GM18511 (cell line): ENCODE data around the gene VMAC.

ENCODE experiments used
- ATAC-seq: cut with Tn5 transposase; IDR thresholded peaks from one replicate; pipeline ENCODE4 v1.9.1; 2021; ENCODE audit warnings: mild to moderate bottlenecking, moderate library complexity; ENCODE audit not compliant: unreplicated experiment

VMAC gene

DNA sequence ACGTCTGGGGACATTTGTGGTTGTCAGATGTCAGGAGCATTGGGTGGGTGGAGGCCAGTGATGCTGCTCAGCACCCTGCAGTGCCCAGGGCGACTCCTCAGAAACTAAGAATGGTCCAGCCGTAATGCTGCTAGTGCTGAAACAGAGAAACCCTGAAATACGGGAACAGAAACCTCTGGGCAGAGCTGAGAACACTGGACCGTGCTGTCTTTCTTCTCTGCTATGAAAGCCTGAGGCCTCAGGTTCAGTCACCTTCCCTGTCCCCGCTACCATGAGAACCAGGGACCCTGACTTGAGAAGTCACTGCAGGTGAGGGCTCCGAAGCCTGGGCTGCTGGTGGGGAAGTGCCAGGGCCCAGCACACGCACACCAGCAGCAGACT, 22.8 kb downstream of the VMAC start:
- peak; percentile 66 for ATAC-seq

GRCh38 chr19:5929179-5929578, 24.5 kb downstream of the VMAC start:
- ATAC-seq: no peak

DNA sequence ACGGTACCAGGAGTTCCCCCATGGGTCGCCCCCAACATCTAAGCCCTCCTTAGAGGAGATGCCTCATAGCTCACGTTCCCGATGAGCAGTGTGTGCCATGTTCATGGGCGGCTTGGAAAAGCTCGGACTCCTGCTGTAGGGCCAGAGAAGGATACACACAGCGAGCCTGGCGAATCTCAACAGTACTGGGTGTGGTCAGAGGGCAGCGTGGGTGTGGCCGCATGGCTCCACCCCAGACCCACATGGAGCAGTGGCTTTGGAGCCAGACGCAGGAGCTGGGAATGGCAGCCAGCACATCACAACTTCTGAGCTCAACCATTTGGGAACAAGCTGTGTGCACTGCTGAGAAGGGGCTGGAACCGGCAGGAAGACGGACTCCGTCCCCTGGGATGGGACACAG, 25.0 kb downstream of the VMAC start:
- no peak for ATAC-seq

DNA sequence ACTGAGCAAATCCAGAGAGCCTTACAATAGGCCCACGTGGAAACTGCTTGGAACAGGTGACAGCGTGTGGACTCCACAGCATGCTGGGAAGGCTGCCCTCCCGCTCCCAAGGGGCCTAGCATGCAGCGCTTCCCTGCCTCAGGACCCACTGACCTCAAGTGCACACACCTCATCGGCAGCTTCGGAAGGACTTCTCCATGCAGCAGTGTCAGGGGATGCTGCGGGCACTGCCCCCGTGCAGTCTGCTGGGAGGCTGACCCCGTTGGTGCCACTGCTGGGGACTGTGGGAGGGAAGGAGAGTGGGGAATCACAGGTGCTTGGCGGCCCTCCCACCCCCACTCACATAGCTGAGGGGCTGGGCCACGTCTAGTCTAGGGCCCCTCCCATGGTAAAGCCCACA, 26.6 kb downstream of the VMAC start:
- no peak for ATAC-seq

GRCh38 chr19:5932146-5932545, 27.5 kb downstream of the VMAC start:
- no peak for ATAC-seq

DNA sequence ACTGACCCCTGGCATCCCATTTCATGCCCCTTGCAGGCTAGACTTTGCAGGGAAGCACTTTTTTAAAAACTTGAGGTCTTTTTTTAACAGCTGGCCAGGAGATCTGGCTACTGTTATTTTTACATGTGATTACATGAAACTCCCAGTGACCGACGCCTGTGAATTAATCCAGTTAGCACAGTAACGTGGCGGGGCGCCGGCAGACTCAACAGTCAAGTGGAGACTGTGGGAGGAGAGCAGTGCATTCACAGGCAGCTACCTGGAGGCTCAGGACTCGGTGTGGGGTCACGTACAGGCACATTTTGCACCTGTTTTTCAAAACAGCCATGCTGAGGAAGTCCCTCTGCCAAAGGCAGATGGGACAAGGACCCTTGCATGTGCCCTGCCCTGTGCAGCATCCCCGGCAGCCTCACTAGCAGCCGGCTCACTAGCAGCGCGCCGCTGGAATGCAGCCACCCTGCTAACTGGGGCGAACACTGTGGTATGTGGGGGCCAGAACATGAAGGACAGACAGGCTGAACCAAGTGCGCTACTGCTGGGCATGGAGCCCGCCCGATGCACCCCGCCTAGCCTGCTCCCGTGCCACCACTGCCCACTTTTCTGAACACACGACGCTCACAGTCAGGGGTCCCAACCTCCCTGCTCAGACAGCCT, 28.1 kb downstream of the VMAC start:
- no peak for ATAC-seq

DNA sequence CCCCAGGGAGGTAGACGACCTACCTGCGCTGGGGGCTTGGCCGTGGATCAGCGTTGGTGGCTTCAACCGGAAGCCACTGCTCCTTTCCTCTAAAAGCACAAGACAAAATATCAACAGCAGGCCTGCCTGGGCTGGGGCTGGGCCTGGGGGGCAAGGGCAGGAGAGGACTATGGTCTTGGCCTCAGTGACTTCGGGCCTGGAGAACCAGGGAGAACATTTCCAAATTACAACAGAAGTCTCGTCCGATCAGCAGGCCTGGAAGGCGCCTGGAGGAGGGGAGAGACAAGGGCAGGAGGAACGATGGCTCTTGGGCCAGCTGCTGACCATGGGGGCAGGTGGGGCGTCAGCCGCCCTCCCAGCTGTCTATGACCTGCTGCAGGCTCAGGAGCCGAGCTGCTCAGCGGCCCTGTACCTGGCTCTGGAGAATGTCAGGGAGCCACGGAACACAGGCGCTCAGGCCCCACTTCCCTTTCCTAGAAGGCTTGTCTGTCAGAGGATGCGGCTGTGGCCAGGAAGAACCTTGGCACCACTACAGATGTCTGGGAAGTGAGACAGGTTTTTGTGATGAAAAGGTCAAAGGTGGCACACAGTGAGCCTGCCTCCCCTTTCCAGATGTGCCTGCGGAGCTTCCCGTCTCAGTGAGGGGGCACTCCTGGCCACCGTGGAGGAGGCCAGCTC, 28.9 kb downstream of the VMAC start:
- no peak for ATAC-seq

GRCh38 chr19:5934069-5934401, 29.4 kb downstream of the VMAC start:
- no peak for ATAC-seq

DNA sequence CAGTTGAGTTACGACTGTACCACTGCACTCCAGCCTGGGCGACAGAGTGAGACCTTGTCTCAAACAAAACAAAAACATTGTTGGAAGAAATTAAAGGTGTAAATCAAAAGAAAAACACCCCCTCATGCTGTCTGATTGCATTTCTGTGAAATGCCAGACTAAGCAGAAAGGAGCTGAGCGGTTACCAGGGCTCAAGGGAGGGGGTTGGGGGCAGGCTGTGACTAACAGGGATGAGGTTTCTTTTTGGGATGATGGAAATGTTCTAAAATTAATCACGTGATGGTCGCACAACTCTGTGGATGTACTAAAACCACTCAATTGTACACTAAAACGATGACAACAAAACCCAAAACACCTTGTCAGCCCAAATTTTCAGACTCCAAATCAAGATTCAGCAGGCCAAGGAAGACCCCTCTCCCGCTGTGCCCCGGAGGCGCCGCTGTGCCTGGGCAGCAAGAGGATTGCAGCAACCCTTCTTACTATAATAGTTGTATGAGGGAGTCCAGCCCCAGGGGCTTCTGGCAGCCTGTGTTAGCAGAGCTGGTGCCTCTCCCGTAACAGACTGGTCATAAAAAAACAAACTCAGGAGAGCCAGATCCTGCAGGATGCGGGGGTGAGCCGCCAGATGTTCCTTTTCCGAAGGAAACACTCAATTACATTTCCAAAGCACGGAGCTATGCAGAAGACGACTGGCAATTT, 30.3 kb downstream of the VMAC start:
- no peak for ATAC-seq

GRCh38 chr19:5935473-5936291, 31.0 kb downstream of the VMAC start:
- ATAC-seq: no peak

DNA sequence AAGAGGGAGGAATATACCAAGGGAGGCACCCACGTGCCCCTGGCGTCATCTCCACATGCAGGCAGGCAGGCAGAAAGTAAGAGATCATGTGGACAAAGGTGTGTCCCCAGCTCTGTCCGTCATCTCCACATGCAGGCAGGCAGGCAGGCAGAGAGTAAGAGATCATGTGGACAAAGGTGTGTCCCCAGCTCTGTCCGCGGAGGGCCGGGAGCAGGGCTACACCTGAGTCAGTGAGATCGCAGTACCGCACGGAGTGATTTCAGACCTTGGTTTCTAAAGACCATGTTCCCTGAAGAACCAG, 31.6 kb downstream of the VMAC start:
- ATAC-seq: no peak

DNA sequence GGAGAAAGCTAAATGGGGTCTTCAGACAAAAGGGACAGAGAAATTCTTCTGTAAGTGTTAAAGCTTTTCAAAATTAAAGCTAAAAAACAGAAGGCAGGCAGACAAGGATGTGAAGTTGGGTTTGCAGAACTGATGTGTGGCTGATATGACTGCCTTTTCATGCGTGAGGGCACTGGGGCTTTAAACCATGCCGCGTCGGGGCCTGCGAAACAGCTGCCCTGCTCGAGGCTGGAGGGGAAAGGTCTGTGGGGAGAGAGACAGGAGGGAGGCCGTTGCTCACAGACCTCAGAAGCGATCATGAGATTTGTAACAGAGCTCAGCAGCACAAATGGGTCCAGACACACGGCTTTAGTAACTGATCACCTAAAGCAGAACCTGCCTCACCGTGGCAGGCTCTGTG, 32.9 kb downstream of the VMAC start:
- no peak for ATAC-seq

DNA sequence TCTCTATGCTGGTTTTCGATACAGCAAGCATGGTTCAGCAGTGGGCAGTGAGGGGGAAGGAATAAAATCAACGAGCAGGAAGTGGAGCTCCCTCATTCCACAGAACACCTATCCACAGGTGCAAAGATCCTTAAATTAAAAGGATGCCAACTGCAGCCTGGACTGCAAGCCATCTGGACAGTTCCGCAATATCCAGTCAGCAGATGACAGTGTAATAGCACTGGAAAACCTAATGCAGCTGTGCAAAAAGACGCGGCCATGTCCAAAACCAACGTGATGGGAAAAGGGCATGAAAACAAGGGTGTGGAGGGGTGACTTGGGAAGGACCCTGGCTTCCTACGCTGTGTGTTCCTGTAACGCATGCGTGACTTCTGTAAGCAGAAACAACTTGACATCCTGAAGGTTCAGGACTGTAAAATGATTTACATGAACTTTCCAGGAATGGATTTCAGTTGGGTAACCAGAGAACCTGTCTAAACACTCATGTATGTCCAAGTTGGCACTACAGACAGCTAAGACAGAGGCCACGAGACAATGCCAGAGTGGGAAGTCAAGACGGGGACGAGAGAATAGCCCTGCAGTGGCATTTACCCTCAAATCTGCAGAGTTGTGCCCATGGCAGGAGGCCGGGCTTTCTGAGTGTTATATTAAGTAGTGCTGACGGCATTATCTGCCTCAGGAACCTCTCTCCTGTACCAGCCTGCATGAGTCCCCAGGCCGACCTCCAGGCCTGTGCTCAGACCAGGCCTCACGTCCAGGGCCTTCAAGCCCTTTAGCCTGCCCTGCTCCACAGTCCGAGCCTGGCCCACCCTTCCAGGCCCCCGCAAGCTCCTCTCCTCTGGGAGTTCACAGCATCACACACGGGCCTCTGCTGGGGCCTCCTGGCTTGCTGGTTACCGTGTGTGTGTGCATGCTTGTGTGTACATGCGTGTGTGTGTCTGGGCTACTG, 35.9 kb downstream of the VMAC start:
- ATAC-seq: no peak

- no peak for ATAC-seq
Measured at GRCh38 chr19:5941673-5942072, 37.0 kb downstream of the VMAC start.

DNA sequence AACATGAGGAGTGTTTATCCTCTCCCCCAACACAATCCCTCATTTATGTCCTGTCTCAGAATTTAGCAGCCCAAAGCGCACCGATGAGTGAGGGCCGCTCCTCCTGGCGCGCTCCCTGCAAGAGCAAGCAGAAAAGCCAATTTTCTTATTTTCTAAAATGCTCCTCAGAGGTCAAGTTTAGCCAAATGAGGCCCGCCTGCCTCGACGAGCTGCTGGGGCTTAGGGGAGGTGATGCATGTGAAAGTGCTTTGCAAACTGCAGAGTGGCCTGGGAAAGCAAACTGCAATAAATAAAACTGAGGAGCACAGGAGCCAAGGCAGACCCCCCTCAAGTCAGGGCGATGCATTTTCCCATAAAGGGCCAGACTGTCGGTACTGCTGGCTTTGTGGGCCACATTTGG, 38.4 kb downstream of the VMAC start:
- no peak for ATAC-seq

GRCh38 chr19:5943623-5944022, 39.0 kb downstream of the VMAC start:
- no peak for ATAC-seq

DNA sequence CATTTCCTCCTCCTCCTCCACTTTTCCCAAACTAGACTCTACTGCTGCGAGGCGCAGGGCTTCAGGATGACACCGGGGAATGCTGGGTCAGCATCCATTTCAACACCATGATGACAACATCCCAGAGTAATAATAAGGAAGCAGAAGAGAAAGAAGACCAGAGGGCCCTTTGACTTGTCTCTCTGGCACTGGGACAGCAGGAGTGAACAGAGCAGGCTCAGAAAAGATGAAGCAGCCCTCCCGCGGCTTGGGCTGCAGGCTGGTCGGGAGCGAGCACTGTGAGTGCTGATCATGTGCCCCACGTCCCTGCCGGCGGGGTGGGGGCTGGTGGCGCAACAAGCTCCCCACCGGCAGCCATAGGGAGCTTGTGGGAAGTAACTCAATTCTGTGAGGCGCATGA, 42.8 kb downstream of the VMAC start:
- no peak for ATAC-seq

- no peak for ATAC-seq
Measured at GRCh38 chr19:5948752-5949564, 44.3 kb downstream of the VMAC start.

DNA sequence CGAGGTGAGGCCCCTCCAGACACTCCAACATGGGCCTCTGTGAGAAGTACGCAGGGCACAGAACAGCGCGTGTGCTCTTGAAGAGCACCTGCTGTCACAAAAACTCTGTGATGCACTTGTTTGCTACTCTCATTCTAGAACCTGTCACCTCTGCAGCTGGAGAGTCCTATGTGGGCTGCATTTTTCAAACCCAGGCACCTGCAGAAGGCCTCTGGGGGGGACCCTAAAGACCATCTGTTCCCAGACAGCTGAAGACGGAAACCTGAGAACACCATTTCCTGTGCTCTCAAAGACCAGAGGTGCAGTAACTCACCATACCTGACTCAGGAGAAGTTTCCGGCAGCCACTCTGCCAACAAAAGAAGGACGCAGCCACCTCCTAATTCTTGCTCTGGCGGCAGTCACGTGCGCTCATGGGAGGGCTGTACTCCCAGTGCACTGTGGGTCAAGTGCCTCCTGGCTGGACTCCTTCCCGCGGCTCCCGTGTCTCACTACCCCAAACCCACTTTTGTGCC, 45.2 kb downstream of the VMAC start:
- ATAC-seq: no peak

GRCh38 chr19:5950741-5951140, 46.1 kb downstream of the VMAC start:
- ATAC-seq: no peak
